Naive B cell (primary cell): ENCODE results near the gene SOX12. TPM values are rescaled to one million over a fixed set of nuclear protein-coding genes. Genes with fewer than 3 reads are reported as not detected.

Experiments used
- ATAC-seq, 2 donors: fragments of 150-1000 bp; cut with Tn5 transposase; 2 replicates each; pipeline ENCODE4 v1.10.0; 2021; ENCODE audit warnings: low read depth in 2 of 2, mild to moderate bottlenecking in 2 of 2, moderate library complexity in 2 of 2
- DNase-seq: peaks from one replicate; pipeline ENCODE4 v3.0.0; 2022
- H3K27ac Mint-ChIP-seq, 6 donors: one replicate each; pipeline ENCODE4 v1.8.0; 2020 to 2022; ENCODE audit warnings: mild to moderate bottlenecking in 6 of 6, mixed read lengths in 6 of 6, moderate library complexity in 5 of 6, inconsistent platforms in 2 of 6
- H3K27me3 Mint-ChIP-seq, 3 donors: one replicate each; pipeline ENCODE4 v1.8.0; 2021 to 2022; ENCODE audit warnings: mixed read lengths in 3 of 3, mild to moderate bottlenecking in 1 of 3
- H3K36me3 Mint-ChIP-seq, 2 donors: one replicate each; pipeline ENCODE4 v1.8.0; 2020 to 2022; ENCODE audit warnings: mixed read lengths in 2 of 2, inconsistent platforms in 1 of 2, mild to moderate bottlenecking in 1 of 2
- H3K4me1 Mint-ChIP-seq, 3 donors: one replicate each; pipeline ENCODE4 v1.8.0; 2020 to 2022; ENCODE audit warnings: mixed read lengths in 3 of 3, inconsistent platforms in 1 of 3, mild to moderate bottlenecking in 1 of 3, moderate library complexity in 1 of 3
- H3K4me3 Mint-ChIP-seq, 8 donors: one replicate each; pipeline ENCODE4 v1.8.0; 2020 to 2022; ENCODE audit warnings: mild to moderate bottlenecking in 8 of 8, mixed read lengths in 8 of 8, moderate library complexity in 8 of 8, inconsistent platforms in 2 of 8
- H3K9me3 Mint-ChIP-seq, 7 donors: one replicate each; pipeline ENCODE4 v1.8.0; 2020 to 2022; ENCODE audit warnings: mixed read lengths in 7 of 7, mild to moderate bottlenecking in 5 of 7, inconsistent platforms in 2 of 7, moderate library complexity in 1 of 7
- polyA plus RNA-seq, 6 donors: library from polyadenylated mRNA; unstranded; fragments of 300-500 nt; fragmentation: Illumina TruSeq; gene quantifications; one replicate each; pipeline ENCODE4 v1.2.3, GENCODE V29; 2021; ENCODE audit warnings: low read depth in 6 of 6

The SOX12 gene
- polyA plus RNA-seq, 6 donors from 2014 or later, result 0.15 to 1.7 (median 0.95) TPM

- peak overlapping the region in 2 of 8 donors; percentile 47 to 98 for H3K4me3 Mint-ChIP-seq
- ATAC-seq, result no peak
- peaks cover 5 to 9% of the 10 kb centered on the region in 2 donors for H3K36me3 Mint-ChIP-seq
- DNase-seq, result no peak
- peaks cover 0 to 2% (median 0%) of the 10 kb centered on the region in 7 donors for H3K9me3 Mint-ChIP-seq
- peaks cover 26 to 35% (median 34%) of the 10 kb centered on the region in 3 donors for H3K4me1 Mint-ChIP-seq
- peak overlapping the region in 1 of 6 donors; percentile 69 for H3K27ac Mint-ChIP-seq
- H3K27me3 Mint-ChIP-seq, result no peaks in the 10 kb centered on the region
Observed at GRCh38 chr20:294602-295001, 30.8 kb upstream of the SOX12 start.

DNA sequence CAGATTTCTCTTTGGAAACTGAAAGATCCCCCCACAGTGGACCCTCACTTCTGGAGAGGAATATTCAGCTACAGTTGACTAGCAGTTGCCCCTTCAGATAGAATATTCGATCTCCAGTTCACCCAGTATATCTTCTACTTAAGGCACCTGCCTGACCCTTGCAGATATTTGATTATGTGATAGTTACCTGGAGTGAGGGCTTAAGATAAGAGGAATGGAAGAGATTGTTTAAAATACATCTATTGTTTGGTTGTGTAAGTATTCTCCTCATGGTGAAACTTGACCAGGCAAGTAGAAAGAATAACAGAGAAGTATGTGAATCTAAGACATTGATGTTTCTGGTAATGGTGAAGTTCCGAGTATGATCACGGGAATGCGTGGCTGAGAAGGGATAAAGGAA, 29.5 kb upstream of the SOX12 start:
- peaks cover 0 to 2% (median 0%) of the 10 kb centered on the region in 7 donors for H3K9me3 Mint-ChIP-seq
- H3K27ac Mint-ChIP-seq, result peak overlapping the region in 5 of 6 donors; percentile 56 to 98 (median 86)
- peak overlapping the region; percentile 48 to 100 (median 98) for H3K4me3 Mint-ChIP-seq
- peaks cover 5 to 9% of the 10 kb centered on the region in 2 donors for H3K36me3 Mint-ChIP-seq
- H3K4me1 Mint-ChIP-seq, result peaks cover 29 to 46% (median 45%) of the 10 kb centered on the region in 3 donors
- ATAC-seq, result no peak
- H3K27me3 Mint-ChIP-seq, result no peaks in the 10 kb centered on the region
- no peak for DNase-seq

DNA sequence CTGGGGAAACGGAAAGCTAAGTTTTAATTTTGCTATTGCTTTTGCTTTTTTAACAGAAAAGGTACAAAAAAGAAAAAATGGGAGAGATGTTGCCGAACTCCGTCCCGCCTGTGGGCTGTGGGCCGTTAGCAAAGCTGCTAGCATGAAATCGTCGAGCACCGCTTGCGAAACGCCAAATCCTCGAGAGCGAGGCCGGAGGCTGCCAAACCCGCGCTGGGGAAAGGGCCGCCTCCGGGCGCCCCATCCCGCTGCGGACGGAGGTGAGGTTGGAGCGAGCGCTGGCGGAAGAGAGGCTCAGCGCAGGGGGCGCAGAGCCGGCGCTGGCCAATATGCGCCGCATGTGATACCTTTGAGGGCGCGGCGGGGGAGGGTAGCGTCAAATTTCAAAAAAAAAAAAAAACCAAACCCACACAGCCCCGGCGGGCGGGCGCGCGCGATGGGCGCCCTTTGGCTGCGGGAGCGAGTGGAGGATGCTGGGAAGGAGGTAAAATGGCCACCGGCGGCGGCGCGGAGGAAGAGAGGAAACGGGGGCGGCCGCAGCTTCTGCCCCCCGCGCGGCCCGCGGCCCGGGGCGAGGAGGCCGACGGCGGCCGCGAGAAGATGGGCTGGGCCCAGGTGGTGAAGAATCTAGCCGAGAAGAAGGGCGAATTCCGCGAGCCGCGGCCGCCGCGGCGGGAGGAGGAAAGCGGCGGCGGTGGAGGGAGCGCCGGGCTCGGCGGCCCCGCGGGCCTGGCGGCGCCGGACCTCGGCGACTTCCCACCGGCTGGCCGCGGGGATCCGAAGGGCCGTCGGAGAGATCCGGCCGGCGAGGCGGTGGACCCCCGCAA, 28.0 kb upstream of the SOX12 start, which contains the start of gene ZCCHC3:
Gene ZCCHC3, plus strand, starts transcription at position 473 of the 827 bp plus-strand sequence. Its CDS starts 17 bp downstream, at position 490.
- ATAC-seq (peak; percentile 88 to 89), DNase-seq (peak; percentile 86)
- H3K36me3 Mint-ChIP-seq, result peaks cover 5 to 9% of the 10 kb centered on the region in 2 donors
- H3K27ac Mint-ChIP-seq, result peak within 1 kb of the TSS; percentile 98 to 100 (median 99)
- H3K27me3 Mint-ChIP-seq, result no peaks in the 10 kb centered on the region
- peaks cover 35 to 57% (median 56%) of the 10 kb centered on the region in 3 donors for H3K4me1 Mint-ChIP-seq
- H3K4me3 Mint-ChIP-seq, result peak within 1 kb of the TSS; percentile 97 to 100 (median 100)
- peaks cover 0 to 2% (median 0%) of the 10 kb centered on the region in 7 donors for H3K9me3 Mint-ChIP-seq

DNA sequence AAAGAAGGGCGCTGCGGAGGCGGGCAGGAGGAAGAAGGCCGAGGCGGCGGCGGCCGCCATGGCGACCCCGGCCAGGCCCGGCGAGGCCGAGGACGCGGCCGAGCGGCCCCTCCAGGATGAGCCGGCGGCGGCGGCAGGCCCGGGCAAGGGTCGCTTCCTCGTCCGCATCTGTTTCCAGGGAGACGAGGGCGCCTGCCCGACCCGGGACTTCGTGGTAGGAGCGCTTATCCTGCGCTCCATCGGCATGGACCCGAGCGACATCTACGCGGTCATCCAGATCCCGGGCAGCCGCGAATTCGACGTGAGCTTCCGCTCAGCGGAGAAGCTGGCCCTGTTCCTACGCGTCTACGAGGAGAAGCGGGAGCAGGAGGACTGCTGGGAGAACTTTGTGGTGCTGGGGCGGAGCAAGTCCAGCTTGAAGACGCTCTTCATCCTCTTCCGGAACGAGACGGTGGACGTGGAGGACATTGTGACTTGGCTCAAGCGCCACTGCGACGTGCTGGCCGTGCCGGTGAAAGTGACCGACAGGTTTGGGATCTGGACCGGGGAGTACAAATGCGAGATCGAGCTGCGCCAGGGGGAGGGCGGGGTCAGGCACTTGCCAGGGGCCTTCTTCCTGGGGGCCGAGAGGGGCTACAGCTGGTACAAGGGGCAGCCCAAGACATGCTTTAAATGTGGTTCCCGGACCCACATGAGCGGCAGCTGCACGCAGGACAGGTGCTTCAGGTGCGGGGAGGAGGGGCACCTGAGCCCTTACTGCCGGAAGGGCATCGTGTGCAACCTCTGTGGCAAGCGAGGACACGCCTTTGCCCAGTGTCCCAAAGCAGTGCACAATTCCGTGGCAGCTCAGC, 27.2 kb upstream of the SOX12 start:
- Mint-ChIP-seq H3K36me3 (peaks cover 5 to 9% of the 10 kb centered on the region in 2 donors), H3K9me3 (peaks cover 0 to 2% (median 0%) of the 10 kb centered on the region in 7 donors), H3K27ac (peak overlapping the region; percentile 78 to 99 (median 98)), H3K4me1 (peaks cover 37 to 58% (median 57%) of the 10 kb centered on the region in 3 donors), H3K27me3 (no peaks in the 10 kb centered on the region), H3K4me3 (peak overlapping the region; percentile 97 to 100 (median 100))
- ATAC-seq, result peak; percentile 22 to 29
- DNase-seq, result peak; percentile 38

- DNase-seq (no peak), ATAC-seq (no peak)
- H3K27me3 Mint-ChIP-seq, result no peaks in the 10 kb centered on the region
- H3K27ac Mint-ChIP-seq, result peak overlapping the region; percentile 78 to 99 (median 98)
- peak overlapping the region; percentile 97 to 100 (median 100) for H3K4me3 Mint-ChIP-seq
- peaks cover 0 to 2% (median 0%) of the 10 kb centered on the region in 7 donors for H3K9me3 Mint-ChIP-seq
- peaks cover 37 to 58% (median 57%) of the 10 kb centered on the region in 3 donors for H3K4me1 Mint-ChIP-seq
- H3K36me3 Mint-ChIP-seq, result peaks cover 7 to 9% of the 10 kb centered on the region in 2 donors
Observed at GRCh38 chr20:298776-299391, 26.5 kb upstream of the SOX12 start.

DNA sequence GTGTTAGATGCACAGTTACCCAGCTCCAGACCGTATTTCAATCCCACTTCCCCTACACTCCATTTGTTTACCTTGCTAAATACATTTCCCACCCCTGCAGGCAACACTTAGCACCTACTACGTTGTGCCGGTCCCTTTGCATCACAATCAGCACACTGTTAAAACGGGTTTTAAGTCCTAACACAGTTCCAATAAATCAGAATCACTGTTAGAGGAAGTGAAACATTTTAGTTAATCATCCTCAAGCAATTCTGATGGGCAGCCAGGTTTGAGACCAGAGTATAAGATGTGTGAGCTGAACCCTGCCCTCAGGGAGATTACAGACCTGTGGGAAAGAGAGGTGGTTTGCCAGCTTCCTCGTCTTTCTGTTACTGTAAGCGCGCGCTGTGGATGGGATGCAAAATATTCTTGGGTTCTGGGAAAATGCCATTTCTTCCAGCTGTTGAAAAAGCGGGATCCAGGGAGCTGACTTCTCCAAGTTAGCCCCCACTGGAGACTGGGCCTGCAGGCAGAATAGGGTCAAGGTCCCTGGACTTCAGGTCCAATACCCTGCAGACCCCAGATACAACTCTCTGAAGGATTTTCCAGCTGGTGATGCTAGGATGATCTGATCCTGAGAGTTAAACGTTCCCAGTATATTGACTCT, 24.9 kb upstream of the SOX12 start:
- no peak for DNase-seq
- H3K4me1 Mint-ChIP-seq, result peaks cover 37 to 58% (median 57%) of the 10 kb centered on the region in 3 donors
- H3K4me3 Mint-ChIP-seq, result peak overlapping the region in 7 of 8 donors; percentile 67 to 100 (median 84)
- peaks cover 0 to 2% (median 0%) of the 10 kb centered on the region in 7 donors for H3K9me3 Mint-ChIP-seq
- H3K27ac Mint-ChIP-seq, result peak overlapping the region in 2 of 6 donors; percentile 63 to 70
- peaks cover 9% of the 10 kb centered on the region in 2 donors for H3K36me3 Mint-ChIP-seq
- H3K27me3 Mint-ChIP-seq, result no peaks in the 10 kb centered on the region
- no peak for ATAC-seq

DNA sequence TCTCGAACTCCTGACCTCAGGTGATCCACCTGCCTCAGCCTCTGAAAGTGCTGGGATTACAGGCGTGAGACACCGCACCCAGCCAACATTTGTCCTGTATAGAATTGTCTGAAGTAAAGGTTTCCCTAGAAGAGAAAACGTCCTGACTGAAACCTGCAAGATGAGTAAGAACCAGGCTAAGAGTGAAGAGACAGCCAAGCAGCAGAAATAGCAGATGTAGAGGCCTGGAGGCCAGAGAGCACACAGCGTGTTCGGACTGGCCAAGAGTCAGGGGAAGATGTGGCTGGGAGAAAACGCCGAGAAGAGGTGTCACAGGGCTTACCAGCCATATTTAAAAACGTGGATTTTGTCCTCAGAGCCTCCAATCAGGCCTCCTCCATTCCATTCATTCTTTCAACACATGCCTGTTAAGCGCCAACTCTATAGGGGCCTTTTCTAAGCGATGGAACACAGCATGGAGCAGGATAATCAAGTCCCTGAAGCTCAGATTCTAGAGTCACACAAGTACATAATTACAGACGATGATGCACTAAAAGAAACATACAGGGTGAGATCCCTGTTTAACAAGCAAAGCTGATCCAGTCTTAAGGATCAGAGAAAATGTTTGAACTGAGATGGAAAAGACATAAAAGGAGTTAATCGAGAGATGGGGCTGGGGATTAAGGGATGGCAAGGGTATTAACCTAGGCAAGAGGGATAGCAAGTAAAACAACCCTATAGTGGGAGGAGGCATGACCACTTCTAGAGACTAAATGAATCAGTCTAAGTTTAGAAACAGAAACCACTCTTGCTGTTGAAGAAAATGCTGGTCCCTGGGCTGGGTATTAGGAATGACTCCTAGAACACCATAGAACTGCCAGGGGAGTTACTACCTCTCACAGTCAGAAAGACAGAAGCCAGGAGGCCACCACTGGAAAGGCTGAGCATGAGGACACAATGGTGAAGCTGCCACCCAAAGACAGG, 23.2 kb upstream of the SOX12 start:
- Mint-ChIP-seq H3K27me3 (no peaks in the 10 kb centered on the region), H3K36me3 (peaks cover 5 to 13% of the 10 kb centered on the region in 2 donors), H3K9me3 (peaks cover 0 to 2% (median 0%) of the 10 kb centered on the region in 7 donors), H3K27ac (no peak overlapping the region), H3K4me3 (peak overlapping the region in 1 of 8 donors; percentile 37), H3K4me1 (peaks cover 29 to 42% (median 41%) of the 10 kb centered on the region in 3 donors)
- ATAC-seq (no peak), DNase-seq (no peak)

DNA sequence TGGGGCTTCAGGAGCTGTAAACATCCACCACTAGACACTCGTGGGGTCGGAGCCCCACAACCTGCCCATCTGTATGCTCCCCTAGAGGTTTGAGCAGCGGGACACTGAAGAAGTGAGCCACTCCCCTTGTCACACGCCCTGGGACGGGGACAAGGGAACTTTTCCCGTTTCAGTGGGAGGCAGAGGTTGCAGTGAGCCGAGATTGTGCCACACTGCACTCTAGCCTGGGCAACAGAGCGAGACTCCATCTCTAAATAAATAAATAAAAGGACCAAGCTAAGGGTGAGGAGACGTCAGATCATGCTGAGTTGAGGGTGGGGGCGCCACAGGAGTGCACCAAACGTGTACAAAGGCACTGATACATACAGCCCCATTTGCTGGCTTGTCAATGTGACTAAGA, 19.6 kb upstream of the SOX12 start:
- Mint-ChIP-seq H3K27me3 (no peaks in the 10 kb centered on the region), H3K27ac (no peak overlapping the region), H3K36me3 (peaks cover 0 to 8% of the 10 kb centered on the region in 2 donors), H3K9me3 (no peaks in the 10 kb centered on the region), H3K4me3 (no peak overlapping the region), H3K4me1 (peaks cover 20 to 28% (median 27%) of the 10 kb centered on the region in 3 donors)
- ATAC-seq (no peak), DNase-seq (no peak)

DNA sequence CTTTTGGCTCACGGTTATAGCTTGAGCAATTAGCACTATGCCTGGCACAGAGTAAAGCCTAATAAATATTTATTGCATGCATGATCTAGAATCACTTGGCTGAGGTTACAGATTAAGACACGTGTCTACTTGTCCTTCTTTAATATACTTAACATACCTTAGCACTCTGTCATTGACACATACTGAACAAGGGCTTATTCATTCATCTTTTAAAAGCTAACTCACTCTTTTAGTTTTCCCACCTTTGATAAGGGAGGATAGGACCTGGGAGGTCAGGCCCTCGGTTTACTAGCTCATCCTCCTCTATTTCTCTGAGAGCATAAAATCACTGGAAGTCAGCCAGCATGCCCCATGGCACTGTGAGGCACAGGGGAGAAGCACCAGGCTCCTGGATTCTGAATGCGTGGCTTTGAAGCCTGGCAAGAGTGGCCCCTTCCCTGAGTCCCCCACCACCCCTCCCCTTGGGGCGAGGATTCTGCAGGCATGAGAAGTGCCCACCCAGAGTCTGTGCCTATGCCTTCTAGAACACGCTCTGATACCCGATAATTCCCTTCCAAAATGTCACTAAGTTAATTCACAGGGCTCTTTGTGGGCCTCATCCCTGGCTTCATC, 16.8 kb upstream of the SOX12 start:
- Mint-ChIP-seq H3K4me1 (peaks cover 15 to 23% (median 16%) of the 10 kb centered on the region in 3 donors), H3K27me3 (no peaks in the 10 kb centered on the region), H3K9me3 (no peaks in the 10 kb centered on the region), H3K4me3 (no peak overlapping the region), H3K36me3 (peaks cover 0 to 8% of the 10 kb centered on the region in 2 donors), H3K27ac (peak overlapping the region in 2 of 6 donors; percentile 39 to 83)
- no peak for ATAC-seq
- no peak for DNase-seq

DNA sequence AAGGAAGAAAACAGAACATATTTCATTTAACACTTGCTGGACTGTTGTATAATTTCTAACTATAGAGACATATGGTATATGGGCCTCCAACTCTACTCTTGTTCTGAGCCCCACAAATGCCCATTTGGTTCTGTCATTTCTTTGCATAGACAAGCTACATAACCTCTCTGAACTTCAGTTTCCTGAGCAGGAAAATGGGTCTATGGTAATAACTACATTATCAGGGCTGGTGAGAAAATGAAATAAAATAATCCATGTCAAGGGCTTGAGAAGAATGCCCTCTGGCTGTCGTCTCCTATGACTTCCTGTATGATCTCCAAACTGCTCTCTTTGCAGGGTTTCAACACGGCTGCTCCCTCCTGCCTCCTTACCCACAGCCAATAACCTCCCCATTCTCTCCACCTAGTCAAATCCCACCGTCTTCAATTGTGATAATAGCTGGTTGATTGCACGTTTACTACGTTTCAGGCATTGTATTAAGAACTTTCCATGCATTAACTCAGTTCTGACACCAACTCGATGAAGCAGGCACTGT, 16.0 kb upstream of the SOX12 start:
- ATAC-seq (no peak), DNase-seq (no peak)
- Mint-ChIP-seq H3K9me3 (no peaks in the 10 kb centered on the region), H3K36me3 (peaks cover 0 to 4% of the 10 kb centered on the region in 2 donors), H3K4me3 (peak overlapping the region in 7 of 8 donors; percentile 37 to 94 (median 84)), H3K27ac (peak overlapping the region in 5 of 6 donors; percentile 1 to 87 (median 69)), H3K4me1 (peaks cover 15 to 23% (median 16%) of the 10 kb centered on the region in 3 donors), H3K27me3 (no peaks in the 10 kb centered on the region)
